Calu3 (cell line): Measurements from ENCODE around the gene ARHGEF2. TPM values are rescaled to one million over a fixed set of nuclear protein-coding genes. Genes with fewer than 3 reads are reported as not detected.
A peak's percentile ranks its signal among the peaks of the same experiment; 100 is the strongest.

Source experiments
- BruUV-seq: library from RNA; stranded (reverse); fragments of 400-500 nt; replicated peaks from 2 replicates; lab custom pipeline; 2021; lab: Mats Ljungman, UMichigan
- CTCF ChIA-PET: fragments of 300-600 bp; sonication (Branson Sonifier 250); formaldehyde crosslinking; loops from one replicate; lab custom pipeline; 2022; ENCODE audit warnings: antibody characterized with exemption; lab: Charles Lee
- DNase-seq: peaks from one replicate; pipeline ENCODE4 v3.0.0; 2022
- H3K27ac Mint-ChIP-seq: one replicate; pipeline ENCODE4 v1.8.0; 2022; ENCODE audit warnings: mixed read lengths; ENCODE audit not compliant: unreplicated experiment
- H3K27me3 Mint-ChIP-seq: one replicate; pipeline ENCODE4 v1.8.0; 2022; ENCODE audit warnings: mixed read lengths; ENCODE audit not compliant: unreplicated experiment
- H3K36me3 Mint-ChIP-seq: one replicate; pipeline ENCODE4 v1.8.0; 2022; ENCODE audit warnings: mild to moderate bottlenecking, moderate library complexity, mixed read lengths; ENCODE audit not compliant: insufficient read depth, unreplicated experiment
- H3K4me1 Mint-ChIP-seq: one replicate; pipeline ENCODE4 v1.8.0; 2022; ENCODE audit warnings: mild to moderate bottlenecking, low read depth, mixed read lengths; ENCODE audit not compliant: unreplicated experiment
- H3K4me3 Mint-ChIP-seq: one replicate; pipeline ENCODE4 v1.8.0; 2022; ENCODE audit warnings: mild to moderate bottlenecking, low read depth, moderate library complexity, mixed read lengths; ENCODE audit not compliant: unreplicated experiment
- H3K9me3 Mint-ChIP-seq: one replicate; pipeline ENCODE4 v1.8.0; 2022; ENCODE audit warnings: low read depth, mixed read lengths; ENCODE audit not compliant: unreplicated experiment
- intact Hi-C: fragments of 100-400 bp; cut with micrococcal nuclease; formaldehyde crosslinking; loops from one replicate; pipeline ENCODE4 v1.10.0; 2022; ENCODE audit not compliant: unreplicated experiment
- total RNA-seq: library from RNA; stranded (reverse); gene quantifications from 2 replicates; pipeline ENCODE4 v1.2.3, GENCODE V29; 2022
- TF ChIP-seq, protein P1 (sequence below): fragments of 200-600 bp; IDR thresholded peaks from one replicate; pipeline ENCODE4 v1.8.0; 2022; ENCODE audit warnings: antibody characterized with exemption; ENCODE audit not compliant: unreplicated experiment

Gene ARHGEF2
- total RNA-seq, 1 experiment from 2014 or later, result 97.6 TPM

DNA sequence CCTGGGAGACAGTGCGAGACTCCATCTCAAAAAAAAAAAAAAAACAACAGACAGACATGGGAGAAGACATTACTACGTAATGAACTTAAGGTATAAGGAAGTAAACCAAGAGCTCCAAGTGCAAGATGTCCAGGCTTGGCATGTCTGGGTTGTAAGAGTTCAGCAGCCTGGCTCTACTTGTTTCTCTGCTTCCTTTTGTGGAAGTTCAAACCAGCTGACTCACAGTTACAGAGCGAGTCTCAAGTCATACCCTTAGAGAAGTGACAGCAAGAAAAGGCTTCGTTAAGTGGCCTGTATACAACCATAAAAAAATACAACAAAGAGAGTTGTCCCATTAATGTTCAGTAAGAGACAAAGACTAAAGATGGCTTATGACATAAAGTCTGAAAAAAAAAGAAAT lies 68.5 kb downstream of the ARHGEF2 start:
- Mint-ChIP-seq H3K27ac (peak overlapping the region; percentile 99), H3K27me3 (no peaks in the 10 kb centered on the region), H3K4me3 (peak overlapping the region; percentile 97), H3K4me1 (peaks cover 20% of the 10 kb centered on the region), H3K36me3 (peaks cover 83% of the 10 kb centered on the region), H3K9me3 (no peaks in the 10 kb centered on the region)
- intact Hi-C loops, result loop anchor here (5.0 kb wide), 1 partner anchor 53 kb away; the partner anchor contains the start of genes GON4L and SYT11
- peak; percentile 61 for DNase-seq
- CTCF ChIA-PET, result interaction anchor here (0.6 to 1.0 kb wide), 7 partner anchors 17 to 632 kb away, joined by 3 to 10 read pairs (median 4); partner anchors contain the start of gene KHDC4
- TF ChIP-seq, protein P1, sequence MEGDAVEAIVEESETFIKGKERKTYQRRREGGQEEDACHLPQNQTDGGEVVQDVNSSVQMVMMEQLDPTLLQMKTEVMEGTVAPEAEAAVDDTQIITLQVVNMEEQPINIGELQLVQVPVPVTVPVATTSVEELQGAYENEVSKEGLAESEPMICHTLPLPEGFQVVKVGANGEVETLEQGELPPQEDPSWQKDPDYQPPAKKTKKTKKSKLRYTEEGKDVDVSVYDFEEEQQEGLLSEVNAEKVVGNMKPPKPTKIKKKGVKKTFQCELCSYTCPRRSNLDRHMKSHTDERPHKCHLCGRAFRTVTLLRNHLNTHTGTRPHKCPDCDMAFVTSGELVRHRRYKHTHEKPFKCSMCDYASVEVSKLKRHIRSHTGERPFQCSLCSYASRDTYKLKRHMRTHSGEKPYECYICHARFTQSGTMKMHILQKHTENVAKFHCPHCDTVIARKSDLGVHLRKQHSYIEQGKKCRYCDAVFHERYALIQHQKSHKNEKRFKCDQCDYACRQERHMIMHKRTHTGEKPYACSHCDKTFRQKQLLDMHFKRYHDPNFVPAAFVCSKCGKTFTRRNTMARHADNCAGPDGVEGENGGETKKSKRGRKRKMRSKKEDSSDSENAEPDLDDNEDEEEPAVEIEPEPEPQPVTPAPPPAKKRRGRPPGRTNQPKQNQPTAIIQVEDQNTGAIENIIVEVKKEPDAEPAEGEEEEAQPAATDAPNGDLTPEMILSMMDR, result no peak
- no TSS peak for BruUV-seq

DNA sequence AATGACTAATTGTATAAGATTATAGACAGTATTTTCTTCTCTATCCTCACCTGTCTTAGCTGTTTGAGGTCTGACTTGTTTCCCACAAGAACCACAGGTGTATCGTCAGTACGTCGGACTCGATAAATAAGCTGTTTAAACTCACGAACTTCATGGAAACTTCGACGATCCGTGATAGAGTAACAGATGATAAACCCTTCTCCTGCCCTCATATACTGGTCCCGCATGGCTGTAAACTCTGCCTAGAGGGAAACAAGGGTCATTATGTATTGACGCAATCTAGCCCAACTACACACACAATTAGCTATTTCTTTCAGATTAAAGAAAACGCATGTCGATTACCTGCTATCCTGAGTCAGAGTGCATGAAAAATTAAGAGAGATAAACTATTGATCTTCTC lies 74.1 kb downstream of the ARHGEF2 start:
- Mint-ChIP-seq H3K4me1 (no peaks in the 10 kb centered on the region), H3K27ac (no peak overlapping the region), H3K36me3 (peaks cover 75% of the 10 kb centered on the region), H3K27me3 (no peaks in the 10 kb centered on the region), H3K9me3 (no peaks in the 10 kb centered on the region), H3K4me3 (no peak overlapping the region)
- DNase-seq, result no peak
- TF ChIP-seq, protein P1, result no peak
- CTCF ChIA-PET, result no interaction called here
- intact Hi-C loops, result no loop called here
- BruUV-seq, result no TSS peak

DNA sequence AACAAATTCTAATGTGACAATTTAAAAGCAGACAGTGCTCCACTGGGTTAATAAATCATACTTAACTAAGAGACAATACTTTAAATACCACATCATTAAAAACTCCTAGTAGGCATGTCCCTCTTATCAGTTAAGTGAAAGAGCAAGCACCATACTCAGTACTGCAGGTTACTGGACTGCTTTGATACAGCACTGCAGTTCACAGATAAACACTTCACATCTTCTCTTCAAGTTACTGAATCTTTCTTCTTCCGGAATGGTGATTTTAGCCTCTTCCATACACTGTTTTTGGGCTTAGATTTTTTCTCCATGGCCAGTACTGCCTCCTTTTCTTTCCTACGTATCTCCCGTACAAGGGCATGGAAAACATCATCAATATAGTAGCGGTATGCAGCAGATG lies 78.2 kb downstream of the ARHGEF2 start:
- TF ChIP-seq, protein P1, result no peak
- Mint-ChIP-seq H3K9me3 (no peaks in the 10 kb centered on the region), H3K4me1 (no peaks in the 10 kb centered on the region), H3K27me3 (no peaks in the 10 kb centered on the region), H3K27ac (no peak overlapping the region), H3K36me3 (peaks cover 62% of the 10 kb centered on the region), H3K4me3 (no peak overlapping the region)
- intact Hi-C loops, result no loop called here
- no peak for DNase-seq
- CTCF ChIA-PET, result no interaction called here
- BruUV-seq, result no TSS peak

DNA sequence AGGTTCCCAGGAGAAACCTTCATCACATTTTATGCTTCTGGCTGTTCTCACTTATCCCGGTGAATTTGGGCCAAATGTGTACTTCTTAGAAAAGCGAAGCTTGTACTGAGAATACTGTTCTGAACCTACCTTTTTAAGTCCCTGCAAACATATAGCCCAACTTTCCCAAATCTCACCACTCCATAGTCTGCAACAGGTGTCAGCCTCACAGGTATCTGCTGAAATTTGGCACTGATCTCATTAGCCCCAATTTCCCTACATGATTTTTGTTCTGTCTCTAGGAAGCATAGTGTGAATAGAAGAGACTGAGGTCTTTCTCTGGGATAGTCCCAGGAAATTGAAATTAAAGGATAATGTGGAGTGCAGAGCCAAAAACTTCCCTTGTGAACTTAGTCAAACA lies 78.7 kb downstream of the ARHGEF2 start:
- peaks cover 61% of the 10 kb centered on the region for H3K36me3 Mint-ChIP-seq
- H3K27me3 Mint-ChIP-seq, result no peaks in the 10 kb centered on the region
- no peak overlapping the region for H3K4me3 Mint-ChIP-seq
- DNase-seq, result no peak
- intact Hi-C loops, result no loop called here
- no peaks in the 10 kb centered on the region for H3K9me3 Mint-ChIP-seq
- H3K4me1 Mint-ChIP-seq, result no peaks in the 10 kb centered on the region
- H3K27ac Mint-ChIP-seq, result no peak overlapping the region
- CTCF ChIA-PET, result no interaction called here
- TSS peak; percentile 4 for BruUV-seq
- TF ChIP-seq, protein P1, result no peak
